Panc1 (cell line): ENCODE results near the gene TMEM123. TPM values are rescaled to one million over a fixed set of nuclear protein-coding genes. Genes with fewer than 3 reads are reported as not detected.

Source experiments
- ATAC-seq: fragments of 200-7000 bp; cut with Tn5 transposase; 2 replicates; pipeline ENCODE4 v1.9.1; 2020; ENCODE audit warnings: mild to moderate bottlenecking, moderate library complexity
- BruUV-seq: library from RNA; stranded (reverse); fragments of 400-500 nt; replicated peaks from 2 replicates; lab custom pipeline; 2021; lab: Mats Ljungman, UMichigan
- CTCF ChIA-PET: fragments of 300-600 bp; sonication (Branson Sonifier 250); formaldehyde crosslinking; loops from one replicate; lab custom pipeline; 2022; ENCODE audit warnings: antibody characterized with exemption; lab: Charles Lee
- POLR2A ChIA-PET: fragments of 300-600 bp; sonication (Branson Sonifier 250); formaldehyde crosslinking; loops from one replicate; lab custom pipeline; 2022; ENCODE audit warnings: antibody characterized with exemption; lab: Charles Lee
- DNase-seq: peaks from one replicate; pipeline ENCODE4 v3.0.0-alpha.2; 2010; ENCODE audit warnings: low read depth, low spot score
- H3K27ac ChIP-seq: 2 replicates; pipeline ENCODE4 v1.5.1; 2011; ENCODE audit warnings: mild to moderate bottlenecking, low read length, inconsistent platforms
- H3K27me3 ChIP-seq: fragments of 200-500 bp; sonication (Bioruptor generic); 2 replicates; pipeline ENCODE4 v1.6.0; 2014; ENCODE audit warnings: low read length, inconsistent platforms; ENCODE audit not compliant: control insufficient read depth, insufficient read depth
- H3K36me3 ChIP-seq: fragments of 200-500 bp; sonication (Bioruptor generic); 2 replicates; pipeline ENCODE4 v1.5.1; 2014; ENCODE audit warnings: inconsistent platforms, mild to moderate bottlenecking, low read length, moderate library complexity; ENCODE audit not compliant: control insufficient read depth, insufficient read depth
- H3K4me1 ChIP-seq: 2 replicates; pipeline ENCODE4 v1.5.1; 2011; ENCODE audit warnings: inconsistent platforms, mild to moderate bottlenecking, low read length, moderate library complexity; ENCODE audit not compliant: control insufficient read depth, insufficient read depth
- H3K4me3 ChIP-seq, 2 experiments: 2 replicates each; pipeline ENCODE4 v1.5.1; 2011 to 2012; ENCODE audit warnings: low read depth in 2 of 2, low read length in 2 of 2, mild to moderate bottlenecking in 2 of 2, inconsistent platforms in 1 of 2, moderate library complexity in 1 of 2
- H3K9me3 ChIP-seq: fragments of 200-500 bp; sonication (Bioruptor generic); 2 replicates; pipeline ENCODE4 v1.5.1; 2014; ENCODE audit warnings: low read depth, mild to moderate bottlenecking, inconsistent platforms, low read length, moderate library complexity; ENCODE audit not compliant: control insufficient read depth, insufficient read depth
- POLR2AphosphoS5 ChIP-seq: IDR thresholded peaks from 2 replicates; pipeline ENCODE4 v1.6.1; 2012; ENCODE audit warnings: mild to moderate bottlenecking, low read depth, low read length, moderate library complexity
- SIN3A ChIP-seq: IDR thresholded peaks from 2 replicates; pipeline ENCODE4 v1.6.1; 2012; ENCODE audit warnings: low read depth, mild to moderate bottlenecking, low read length, moderate library complexity, borderline replicate concordance; ENCODE audit not compliant: insufficient read depth
- TCF7L2 ChIP-seq: IDR thresholded peaks from 2 replicates; pipeline ENCODE4 v1.6.1; 2011; ENCODE audit warnings: mild to moderate bottlenecking, low read depth, low read length, inconsistent platforms
- in situ Hi-C: cut with HindIII; loops from 2 replicates; pipeline ENCODE4 v1.10.0; 2016; ENCODE audit warnings: low sequenced_read_pairs, low pct_unique_long_range_greater_than_20kb
- intact Hi-C: fragments of 100-400 bp; cut with micrococcal nuclease; formaldehyde crosslinking; loops from one replicate; pipeline ENCODE4 v1.10.0; 2022; ENCODE audit not compliant: unreplicated experiment
- total RNA-seq: library from RNA; stranded (reverse); gene quantifications from one replicate; pipeline ENCODE4 v1.2.1, GENCODE V29; 2021; ENCODE audit not compliant: unreplicated experiment
- TF ChIP-seq, protein P1 (sequence below): fragments of 450-650 bp; IDR thresholded peaks from 2 replicates; pipeline ENCODE4 v1.5.1; 2017; ENCODE audit warnings: mild to moderate bottlenecking
- TF ChIP-seq, protein P2 (sequence below), 2 experiments: IDR thresholded peaks; 2 replicates each; pipeline ENCODE4 v1.6.1; 2011 to 2012; ENCODE audit warnings: low read depth in 2 of 2, control low read depth in 1 of 2, low read length in 1 of 2, mild to moderate bottlenecking in 1 of 2, moderate library complexity in 1 of 2; ENCODE audit not compliant: insufficient read depth in 1 of 2

Gene TMEM123
- total RNA-seq, 1 experiment from 2014 or later: 383 TPM

DNA sequence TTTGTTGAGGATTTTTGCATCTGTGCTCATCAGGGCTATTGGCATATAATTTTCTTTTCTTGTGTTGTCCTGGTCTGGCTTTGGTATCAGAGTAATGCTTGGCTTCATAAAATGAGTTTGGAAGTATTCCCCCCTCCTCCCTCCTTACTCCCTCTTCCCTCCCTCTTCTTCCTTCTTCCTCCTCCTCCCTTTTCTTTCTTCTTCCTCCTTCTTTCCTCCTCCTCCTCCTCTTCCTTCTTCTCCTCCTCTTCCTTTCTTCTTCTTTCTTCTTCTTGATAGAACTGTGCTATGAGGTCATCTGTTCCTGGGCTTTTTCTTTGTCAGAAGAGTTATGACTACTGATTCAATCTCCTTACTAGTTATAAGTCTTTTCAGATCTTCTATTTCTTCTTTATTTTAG is 95.4 kb downstream of the TMEM123 start:
- no peak for ATAC-seq
- BruUV-seq: no TSS peak
- in situ Hi-C loops: no loop called here
- POLR2A ChIA-PET: no interaction called here
- Histone ChIP-seq H3K4me1 (no peaks in the 10 kb centered on the region; the same call in 1 of the 2 replicates), H3K9me3 (no peaks in the 10 kb centered on the region; the same call in 1 of the 2 replicates), H3K36me3 (peaks cover 22% of the 10 kb centered on the region), H3K4me3 (no peak overlapping the region), H3K27me3 (no peaks in the 10 kb centered on the region), H3K27ac (no peak overlapping the region)
- no peak for DNase-seq
- intact Hi-C loops: no loop called here
- TF ChIP-seq, protein P1, sequence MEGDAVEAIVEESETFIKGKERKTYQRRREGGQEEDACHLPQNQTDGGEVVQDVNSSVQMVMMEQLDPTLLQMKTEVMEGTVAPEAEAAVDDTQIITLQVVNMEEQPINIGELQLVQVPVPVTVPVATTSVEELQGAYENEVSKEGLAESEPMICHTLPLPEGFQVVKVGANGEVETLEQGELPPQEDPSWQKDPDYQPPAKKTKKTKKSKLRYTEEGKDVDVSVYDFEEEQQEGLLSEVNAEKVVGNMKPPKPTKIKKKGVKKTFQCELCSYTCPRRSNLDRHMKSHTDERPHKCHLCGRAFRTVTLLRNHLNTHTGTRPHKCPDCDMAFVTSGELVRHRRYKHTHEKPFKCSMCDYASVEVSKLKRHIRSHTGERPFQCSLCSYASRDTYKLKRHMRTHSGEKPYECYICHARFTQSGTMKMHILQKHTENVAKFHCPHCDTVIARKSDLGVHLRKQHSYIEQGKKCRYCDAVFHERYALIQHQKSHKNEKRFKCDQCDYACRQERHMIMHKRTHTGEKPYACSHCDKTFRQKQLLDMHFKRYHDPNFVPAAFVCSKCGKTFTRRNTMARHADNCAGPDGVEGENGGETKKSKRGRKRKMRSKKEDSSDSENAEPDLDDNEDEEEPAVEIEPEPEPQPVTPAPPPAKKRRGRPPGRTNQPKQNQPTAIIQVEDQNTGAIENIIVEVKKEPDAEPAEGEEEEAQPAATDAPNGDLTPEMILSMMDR: no peak
- TF ChIP-seq TCF7L2 (no peak), POLR2AphosphoS5 (no peak), SIN3A (no peak)
- TF ChIP-seq, protein P2, sequence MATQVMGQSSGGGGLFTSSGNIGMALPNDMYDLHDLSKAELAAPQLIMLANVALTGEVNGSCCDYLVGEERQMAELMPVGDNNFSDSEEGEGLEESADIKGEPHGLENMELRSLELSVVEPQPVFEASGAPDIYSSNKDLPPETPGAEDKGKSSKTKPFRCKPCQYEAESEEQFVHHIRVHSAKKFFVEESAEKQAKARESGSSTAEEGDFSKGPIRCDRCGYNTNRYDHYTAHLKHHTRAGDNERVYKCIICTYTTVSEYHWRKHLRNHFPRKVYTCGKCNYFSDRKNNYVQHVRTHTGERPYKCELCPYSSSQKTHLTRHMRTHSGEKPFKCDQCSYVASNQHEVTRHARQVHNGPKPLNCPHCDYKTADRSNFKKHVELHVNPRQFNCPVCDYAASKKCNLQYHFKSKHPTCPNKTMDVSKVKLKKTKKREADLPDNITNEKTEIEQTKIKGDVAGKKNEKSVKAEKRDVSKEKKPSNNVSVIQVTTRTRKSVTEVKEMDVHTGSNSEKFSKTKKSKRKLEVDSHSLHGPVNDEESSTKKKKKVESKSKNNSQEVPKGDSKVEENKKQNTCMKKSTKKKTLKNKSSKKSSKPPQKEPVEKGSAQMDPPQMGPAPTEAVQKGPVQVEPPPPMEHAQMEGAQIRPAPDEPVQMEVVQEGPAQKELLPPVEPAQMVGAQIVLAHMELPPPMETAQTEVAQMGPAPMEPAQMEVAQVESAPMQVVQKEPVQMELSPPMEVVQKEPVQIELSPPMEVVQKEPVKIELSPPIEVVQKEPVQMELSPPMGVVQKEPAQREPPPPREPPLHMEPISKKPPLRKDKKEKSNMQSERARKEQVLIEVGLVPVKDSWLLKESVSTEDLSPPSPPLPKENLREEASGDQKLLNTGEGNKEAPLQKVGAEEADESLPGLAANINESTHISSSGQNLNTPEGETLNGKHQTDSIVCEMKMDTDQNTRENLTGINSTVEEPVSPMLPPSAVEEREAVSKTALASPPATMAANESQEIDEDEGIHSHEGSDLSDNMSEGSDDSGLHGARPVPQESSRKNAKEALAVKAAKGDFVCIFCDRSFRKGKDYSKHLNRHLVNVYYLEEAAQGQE (IDR thresholded peaks at IDR 0.05; ENCODE audit: insufficient read depth in 1 of 2, low read depth in 2 of 2, low read length in 1 of 2): no peak
- CTCF ChIA-PET: no interaction called here

DNA sequence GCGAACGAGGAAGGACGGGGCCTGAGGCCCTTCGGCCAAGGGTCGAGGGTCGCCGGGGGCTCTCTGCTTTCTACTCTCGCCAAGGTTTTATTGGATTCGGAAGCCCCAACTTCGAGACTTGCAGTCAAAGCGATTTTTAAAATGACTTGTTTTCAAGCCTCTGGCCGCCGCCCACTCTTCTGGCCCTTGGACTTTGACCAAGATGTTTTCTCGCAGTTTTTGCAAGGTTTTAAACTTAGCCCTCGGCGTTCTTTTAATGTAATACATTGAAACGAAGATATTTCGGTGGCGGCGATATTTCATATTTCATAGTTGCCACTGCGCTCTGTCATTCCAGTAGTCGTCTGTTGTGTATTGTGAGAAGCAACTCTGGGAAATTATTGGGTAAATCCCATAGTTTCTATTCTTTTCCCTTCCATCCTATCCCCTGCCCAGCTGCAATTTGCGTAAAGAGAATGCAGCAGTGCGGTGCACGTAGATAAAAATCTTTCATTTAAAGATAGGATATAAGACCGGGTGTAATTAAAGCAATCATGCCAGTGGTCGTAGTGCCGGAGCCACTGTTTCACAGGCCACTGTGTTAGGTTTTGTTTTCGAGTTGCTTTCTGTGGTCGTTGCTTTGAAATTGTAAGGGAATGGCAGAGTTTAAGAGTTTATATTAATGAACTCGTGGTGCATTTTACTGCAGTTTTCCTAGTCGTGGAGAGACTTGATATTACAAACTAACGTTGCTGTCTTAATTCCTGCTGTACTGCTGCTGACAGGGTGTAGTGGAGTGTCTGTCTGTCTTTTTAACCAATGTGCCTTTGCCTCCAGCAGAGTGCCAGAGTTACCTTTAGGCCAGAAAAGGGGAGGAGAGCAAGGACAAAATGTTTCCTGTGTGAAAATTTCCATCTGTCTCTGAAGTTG is 104.8 kb downstream of the TMEM123 start:
- Histone ChIP-seq H3K4me1 (peaks cover 47% of the 10 kb centered on the region), H3K27me3 (no peaks in the 10 kb centered on the region), H3K27ac (peak overlapping the region; percentile 100), H3K36me3 (peaks cover 23% of the 10 kb centered on the region), H3K9me3 (no peaks in the 10 kb centered on the region), H3K4me3 (peak overlapping the region; percentile 82 to 94)
- TF ChIP-seq TCF7L2: no peak
- TF ChIP-seq, protein P1: no peak
- TF ChIP-seq, protein P2 (IDR thresholded peaks at IDR 0.05; ENCODE audit: insufficient read depth in 1 of 2, low read depth in 2 of 2, low read length in 1 of 2): no peak
- no peak for DNase-seq
- intact Hi-C loops (no loop called here), in situ Hi-C loops (no loop called here)
- ChIA-PET POLR2A (no interaction called here), CTCF (interaction anchor here (0.7 kb wide), 1 partner anchor 488 kb away, joined by 12 read pairs; no protein-coding TSS in a partner anchor)
- TSS peak; percentile 71 for BruUV-seq
- ATAC-seq: peak; percentile 0; the same call in 1 of the 2 replicates
